Testis (tissue), 3 donors: Measurements from ENCODE around the gene JAKMIP1. TPM values are rescaled to one million over a fixed set of nuclear protein-coding genes. Genes with fewer than 3 reads are reported as not detected.

Experiments used
- DNase-seq: peaks from one replicate; pipeline ENCODE4 v3.0.0-alpha.2; 2019
- H3K27ac ChIP-seq, 2 donors: fragments of 200-600 bp; sonication (generic); one replicate each; pipeline ENCODE4 v1.5.1; 2019
- H3K27me3 ChIP-seq: fragments of 200-600 bp; sonication (generic); one replicate; pipeline ENCODE4 v1.5.1; 2019
- H3K36me3 ChIP-seq: fragments of 200-600 bp; sonication (generic); one replicate; pipeline ENCODE4 v1.5.1; 2017; ENCODE audit warnings: low read depth; ENCODE audit errors: missing control alignments
- H3K4me1 ChIP-seq: fragments of 200-600 bp; sonication (generic); one replicate; pipeline ENCODE4 v1.5.1; 2019
- H3K4me3 ChIP-seq, 2 donors: fragments of 200-600 bp; sonication (generic); one replicate each; pipeline ENCODE4 v1.5.1; 2017 to 2019
- H3K9me3 ChIP-seq: fragments of 200-600 bp; sonication (generic); one replicate; pipeline ENCODE4 v1.5.1; 2017
- CTCF ChIP-seq, 3 experiments: fragments of 450-650 bp in 2 of 3; fragments of 200-600 bp in 1 of 3; sonication (generic) in 1 of 3; IDR thresholded peaks; one replicate each; pipeline ENCODE4 v1.5.1; 2016 to 2019; ENCODE audit warnings: antibody characterized with exemption in 3 of 3, mild to moderate bottlenecking in 2 of 3, moderate library complexity in 1 of 3
- POLR2A ChIP-seq: fragments of 450-650 bp; IDR thresholded peaks from one replicate; pipeline ENCODE4 v1.6.1; 2017; ENCODE audit warnings: antibody characterized with exemption, mild to moderate bottlenecking, moderate library complexity
- WGBS, 2 donors: methylation state at CpG; one replicate each; pipeline ENCODE4 v1.1.5; 2018; 5-methylcytosine and 5-hydroxymethylcytosine counted together
- intact Hi-C: fragments of 100-400 bp; cut with DNase I; formaldehyde crosslinking; loops from one replicate; pipeline ENCODE4 v1.15.1; 2023; ENCODE audit warnings: low total_unique reads
- polyA plus RNA-seq: library from polyadenylated mRNA; stranded (reverse); fragments of 350-450 nt; fragmentation: Illumina TruSeq; extraction: RNeasy Lipid Tissue Mini Kit (QIAGEN cat#74804); gene quantifications from one replicate; pipeline ENCODE4 v1.2.3, GENCODE V29; 2014; ENCODE audit warnings: low read depth, low replicate concordance; ENCODE audit not compliant: insufficient read depth
- total RNA-seq, 2 donors: library from RNA; depleted of rRNA; stranded (reverse); fragments of >200 nt; gene quantifications; one replicate each; pipeline ENCODE4 v1.2.3, GENCODE V29; 2016

The JAKMIP1 gene
- total and polyA plus RNA-seq, 3 donors from 2014 or later = 10.7 to 18.1 (median 15.2) TPM

DNA sequence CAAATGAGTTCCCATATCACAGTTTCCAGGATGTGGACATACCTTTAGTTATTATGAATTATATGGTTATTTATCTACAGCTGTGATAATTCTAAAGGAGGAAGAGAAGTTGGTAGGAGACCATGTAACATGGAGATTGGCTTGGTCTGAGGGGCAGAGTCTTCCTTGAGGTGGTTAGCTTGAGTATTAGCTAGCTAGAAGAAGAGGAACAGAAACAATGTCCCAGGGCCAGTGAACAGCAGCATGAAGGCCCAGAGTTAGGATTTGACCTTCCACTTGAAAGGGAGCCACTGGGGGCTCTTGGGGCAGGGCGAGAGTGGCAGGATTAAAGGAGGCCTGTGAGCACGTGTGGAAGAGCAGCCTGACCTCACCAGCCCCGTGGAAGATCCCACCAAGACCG is 5.6 kb upstream of the JAKMIP1 start:
- no peak for TF ChIP-seq POLR2A
- no peak for TF ChIP-seq CTCF (IDR thresholded peaks at IDR 0.05)
- Histone ChIP-seq H3K36me3 (no peaks in the 10 kb centered on the region), H3K27me3 (no peaks in the 10 kb centered on the region), H3K27ac (no peak overlapping the region), H3K4me3 (no peak overlapping the region), H3K4me1 (no peaks in the 10 kb centered on the region), H3K9me3 (no peaks in the 10 kb centered on the region)
- intact Hi-C loops = no loop called here
- 77 to 79% methylated on average over 4 of the region's 4 CpGs for WGBS, 2 donors
- no peak for DNase-seq

- WGBS, 2 donors = 70 to 86% methylated on average over 4 of the region's 4 CpGs
- Histone ChIP-seq H3K36me3 (no peaks in the 10 kb centered on the region), H3K4me1 (no peaks in the 10 kb centered on the region), H3K27me3 (no peaks in the 10 kb centered on the region), H3K9me3 (no peaks in the 10 kb centered on the region), H3K27ac (no peak overlapping the region), H3K4me3 (no peak overlapping the region)
- intact Hi-C loops = no loop called here
- DNase-seq = peak; percentile 11
- TF ChIP-seq POLR2A (no peak), CTCF (IDR thresholded peaks at IDR 0.05) (no peak)
Observed at GRCh38 chr4:6205567-6205931, 5.2 kb upstream of the JAKMIP1 start.

DNA sequence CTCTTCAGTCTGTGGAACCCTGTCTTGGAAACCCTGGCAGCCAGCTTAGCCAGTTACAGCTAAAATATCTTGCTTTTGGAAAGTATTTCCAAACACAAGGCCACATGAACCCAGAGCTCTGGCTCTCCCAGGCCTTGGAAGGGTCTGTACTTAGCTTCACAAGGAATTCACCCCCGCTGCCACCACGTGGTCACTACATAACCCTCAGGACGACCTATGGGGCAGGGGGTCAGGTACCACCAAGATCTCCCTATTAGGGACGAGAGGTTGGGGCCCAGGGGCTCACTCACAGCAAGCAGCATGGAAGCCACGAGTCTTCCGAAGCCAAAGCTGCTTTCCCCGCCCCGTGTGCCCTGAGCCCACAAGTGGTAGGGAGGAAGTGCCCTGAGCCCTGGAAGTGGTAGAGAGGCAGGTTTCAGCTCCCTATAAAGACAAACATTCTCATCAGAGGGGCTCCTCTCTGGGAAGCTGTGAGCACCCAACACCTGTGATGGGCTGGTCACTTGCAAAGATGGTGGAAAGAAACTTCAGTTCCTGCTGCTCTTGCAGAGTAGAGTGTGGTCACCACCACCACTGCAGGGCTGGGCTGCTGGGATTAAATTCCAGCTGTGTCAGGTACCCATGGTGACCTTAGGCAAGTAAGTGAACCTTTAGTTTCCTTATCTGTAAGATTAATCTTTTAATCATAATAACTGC is 4.7 kb upstream of the JAKMIP1 start:
- H3K36me3 ChIP-seq = no peaks in the 10 kb centered on the region
- WGBS, 2 donors = 76 to 78% methylated on average over 8 of the region's 8 CpGs
- intact Hi-C loops = no loop called here
- H3K27me3 ChIP-seq = no peaks in the 10 kb centered on the region
- TF ChIP-seq CTCF (IDR thresholded peaks at IDR 0.05) (no peak), POLR2A (no peak)
- peak; percentile 11 for DNase-seq
- no peak overlapping the region for H3K27ac ChIP-seq
- no peak overlapping the region for H3K4me3 ChIP-seq
- H3K4me1 ChIP-seq = no peaks in the 10 kb centered on the region
- no peaks in the 10 kb centered on the region for H3K9me3 ChIP-seq

DNA sequence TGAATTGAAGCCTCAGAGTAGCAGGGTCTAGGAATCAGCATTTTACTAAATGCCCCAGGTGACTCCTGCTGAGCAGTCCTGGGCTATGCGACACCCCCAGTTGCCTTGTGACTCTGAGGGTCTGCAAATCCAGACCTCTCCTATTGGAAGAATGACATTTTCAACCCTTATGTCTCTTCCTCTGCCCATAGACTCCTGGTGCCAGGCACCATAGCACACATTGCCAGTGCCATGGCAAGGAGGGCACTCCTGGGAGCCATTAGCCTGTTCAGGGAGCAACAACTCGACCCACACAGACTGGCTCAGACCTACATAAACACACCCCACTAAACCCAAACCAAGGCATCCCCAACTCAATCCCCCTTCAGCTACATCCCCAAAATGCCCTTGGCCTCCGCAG is 3.7 kb upstream of the JAKMIP1 start:
- H3K4me1 ChIP-seq = peaks cover 2% of the 10 kb centered on the region
- H3K27ac ChIP-seq = no peak overlapping the region
- no peaks in the 10 kb centered on the region for H3K36me3 ChIP-seq
- no peak for DNase-seq
- H3K27me3 ChIP-seq = no peaks in the 10 kb centered on the region
- 86% methylated on average over 3 of the region's 3 CpGs for WGBS, 2 donors
- H3K9me3 ChIP-seq = no peaks in the 10 kb centered on the region
- no peak for TF ChIP-seq CTCF (IDR thresholded peaks at IDR 0.05)
- no peak for TF ChIP-seq POLR2A
- intact Hi-C loops = no loop called here
- no peak overlapping the region for H3K4me3 ChIP-seq

DNA sequence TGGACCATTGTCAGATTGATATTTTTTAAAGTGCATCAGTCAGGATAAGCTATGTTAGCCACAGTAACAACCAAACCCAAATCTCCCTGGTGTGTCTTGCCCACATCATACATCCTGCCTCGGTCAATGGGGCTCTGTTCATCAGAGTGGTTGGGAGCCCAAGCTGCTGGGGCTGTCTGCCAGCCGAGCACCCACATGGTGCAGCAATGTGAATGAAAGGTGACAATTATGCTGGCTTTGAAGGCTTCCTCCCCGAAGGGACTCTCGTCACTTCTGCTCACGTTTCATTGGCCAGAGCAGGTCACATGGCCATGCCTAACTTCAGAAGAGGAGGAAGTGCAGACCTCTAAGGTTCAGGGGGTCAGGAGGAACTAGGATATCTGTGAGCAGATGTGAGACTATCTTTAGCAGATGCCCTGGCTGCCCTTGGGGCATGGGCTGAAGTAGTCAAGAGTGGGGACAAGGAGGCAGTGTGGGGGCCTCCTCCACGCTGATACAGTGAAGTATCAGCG is 1.3 kb upstream of the JAKMIP1 start:
- Histone ChIP-seq H3K9me3 (no peaks in the 10 kb centered on the region), H3K27me3 (no peaks in the 10 kb centered on the region), H3K27ac (no peak overlapping the region), H3K4me3 (peak overlapping the region in 1 of 2 donors; percentile 53), H3K4me1 (peaks cover 12% of the 10 kb centered on the region), H3K36me3 (no peaks in the 10 kb centered on the region)
- DNase-seq = no peak
- no peak for TF ChIP-seq CTCF (IDR thresholded peaks at IDR 0.05)
- TF ChIP-seq POLR2A = no peak
- 39 to 76% methylated on average over 7 of the region's 7 CpGs for WGBS, 2 donors
- intact Hi-C loops = no loop called here
